Muscle layer of duodenum (tissue), 2 donors: ENCODE measurements around the gene SNRPD1.
"Not testable (repeated sequence)": the region's sequence is repeated elsewhere in the genome, so short reads cannot be mapped to it uniquely, and the experiment has no call there.

Experiments used
- H3K27ac ChIP-seq: one replicate; pipeline ENCODE4 v1.7.0; 2013; ENCODE audit warnings: mild to moderate bottlenecking, low read length
- H3K27me3 ChIP-seq: one replicate; pipeline ENCODE4 v1.7.0; 2013; ENCODE audit warnings: low read depth, mild to moderate bottlenecking, control low read depth, low read length
- H3K36me3 ChIP-seq, 2 donors: one replicate each; pipeline ENCODE4 v1.7.0; 2013; ENCODE audit warnings: low read length in 2 of 2, control low read depth in 1 of 2, mild to moderate bottlenecking in 1 of 2; ENCODE audit not compliant: insufficient read depth in 2 of 2, control insufficient read depth in 1 of 2
- H3K4me1 ChIP-seq, 2 donors: one replicate each; pipeline ENCODE4 v1.7.0; 2013; ENCODE audit warnings: low read length in 2 of 2, mild to moderate bottlenecking in 2 of 2, control low read depth in 1 of 2, moderate library complexity in 1 of 2; ENCODE audit not compliant: insufficient read depth in 2 of 2, control insufficient read depth in 1 of 2
- H3K4me3 ChIP-seq, 2 donors: one replicate each; pipeline ENCODE4 v1.7.0; 2013; ENCODE audit warnings: low read length in 2 of 2, low read depth in 1 of 2, mild to moderate bottlenecking in 1 of 2
- H3K9me3 ChIP-seq, 2 donors: one replicate each; pipeline ENCODE4 v1.7.0; 2013; ENCODE audit warnings: low read length in 2 of 2, control low read depth in 1 of 2, mild to moderate bottlenecking in 1 of 2; ENCODE audit not compliant: control insufficient read depth in 1 of 2
- donor health status: healthy.

Gene SNRPD1

GRCh38 chr18:21640375-21640774, 28.3 kb downstream of the SNRPD1 start:
- H3K4me3 ChIP-seq, H3K9me3 ChIP-seq, H3K27me3 ChIP-seq, H3K27ac ChIP-seq, H3K4me1 ChIP-seq, H3K36me3 ChIP-seq: not testable (repeated sequence)

- no peak overlapping the region for H3K27ac ChIP-seq
- H3K36me3 ChIP-seq, result no peaks in the 10 kb centered on the region
- no peaks in the 10 kb centered on the region for H3K9me3 ChIP-seq
- no peaks in the 10 kb centered on the region for H3K27me3 ChIP-seq
- H3K4me1 ChIP-seq, result no peaks in the 10 kb centered on the region
- no peak overlapping the region for H3K4me3 ChIP-seq
These were observed 38.2 kb downstream of the SNRPD1 start for GRCh38 chr18:21650311-21650710.

GRCh38 chr18:21652073-21652472, 40.0 kb downstream of the SNRPD1 start:
- H3K9me3 ChIP-seq, result no peaks in the 10 kb centered on the region
- H3K4me3 ChIP-seq, result no peak overlapping the region
- H3K4me1 ChIP-seq, result no peaks in the 10 kb centered on the region
- no peak overlapping the region for H3K27ac ChIP-seq
- no peaks in the 10 kb centered on the region for H3K36me3 ChIP-seq
- H3K27me3 ChIP-seq, result no peaks in the 10 kb centered on the region

GRCh38 chr18:21653361-21653760, 41.2 kb downstream of the SNRPD1 start:
- H3K4me1 ChIP-seq, result no peaks in the 10 kb centered on the region
- H3K9me3 ChIP-seq, result no peaks in the 10 kb centered on the region
- H3K27ac ChIP-seq, result no peak overlapping the region
- no peak overlapping the region for H3K4me3 ChIP-seq
- H3K36me3 ChIP-seq, result no peaks in the 10 kb centered on the region
- no peaks in the 10 kb centered on the region for H3K27me3 ChIP-seq

GRCh38 chr18:21656402-21656801, 44.3 kb downstream of the SNRPD1 start:
- Histone ChIP-seq H3K4me1 (no peaks in the 10 kb centered on the region), H3K27ac (no peak overlapping the region), H3K4me3 (no peak overlapping the region), H3K27me3 (no peaks in the 10 kb centered on the region), H3K36me3 (no peaks in the 10 kb centered on the region), H3K9me3 (no peaks in the 10 kb centered on the region)

- Histone ChIP-seq H3K4me3 (no peak overlapping the region), H3K36me3 (peaks cover 0 to 7% of the 10 kb centered on the region in 2 donors), H3K9me3 (no peaks in the 10 kb centered on the region), H3K27ac (no peak overlapping the region), H3K4me1 (no peaks in the 10 kb centered on the region), H3K27me3 (no peaks in the 10 kb centered on the region)
These were observed 48.0 kb downstream of the SNRPD1 start for GRCh38 chr18:21660078-21660477.

GRCh38 chr18:21662581-21662980, 50.5 kb downstream of the SNRPD1 start:
- no peak overlapping the region for H3K4me3 ChIP-seq
- H3K36me3 ChIP-seq, result peaks cover 0 to 7% of the 10 kb centered on the region in 2 donors
- H3K4me1 ChIP-seq, result no peaks in the 10 kb centered on the region
- no peak overlapping the region for H3K27ac ChIP-seq
- no peaks in the 10 kb centered on the region for H3K27me3 ChIP-seq
- no peaks in the 10 kb centered on the region for H3K9me3 ChIP-seq

GRCh38 chr18:21663578-21663977, 51.5 kb downstream of the SNRPD1 start:
- Histone ChIP-seq H3K27ac (no peak overlapping the region), H3K36me3 (peaks cover 0 to 7% of the 10 kb centered on the region in 2 donors), H3K27me3 (no peaks in the 10 kb centered on the region), H3K4me3 (no peak overlapping the region), H3K9me3 (no peaks in the 10 kb centered on the region), H3K4me1 (no peaks in the 10 kb centered on the region)

GRCh38 chr18:21664069-21664468, 52.0 kb downstream of the SNRPD1 start:
- Histone ChIP-seq H3K9me3 (no peaks in the 10 kb centered on the region), H3K4me3 (no peak overlapping the region), H3K27me3 (no peaks in the 10 kb centered on the region), H3K4me1 (no peaks in the 10 kb centered on the region), H3K36me3 (peaks cover 0 to 7% of the 10 kb centered on the region in 2 donors), H3K27ac (no peak overlapping the region)

GRCh38 chr18:21669736-21670285, 57.7 kb downstream of the SNRPD1 start:
- Histone ChIP-seq H3K27ac (no peak overlapping the region), H3K4me3 (no peak overlapping the region), H3K4me1 (peaks cover 0 to 3% of the 10 kb centered on the region in 2 donors), H3K36me3 (no peaks in the 10 kb centered on the region), H3K27me3 (no peaks in the 10 kb centered on the region), H3K9me3 (no peaks in the 10 kb centered on the region)

- no peaks in the 10 kb centered on the region for H3K27me3 ChIP-seq
- H3K4me3 ChIP-seq, result no peak overlapping the region
- no peaks in the 10 kb centered on the region for H3K36me3 ChIP-seq
- H3K27ac ChIP-seq, result no peak overlapping the region
- no peaks in the 10 kb centered on the region for H3K9me3 ChIP-seq
- H3K4me1 ChIP-seq, result peaks cover 0 to 3% of the 10 kb centered on the region in 2 donors
These were observed 60.6 kb downstream of the SNRPD1 start for GRCh38 chr18:21672521-21673267.

GRCh38 chr18:21675354-21675753, 63.2 kb downstream of the SNRPD1 start:
- not testable (repeated sequence) for H3K9me3 ChIP-seq, H3K4me1 ChIP-seq, H3K4me3 ChIP-seq, H3K27ac ChIP-seq, H3K36me3 ChIP-seq, H3K27me3 ChIP-seq
